GM19395 (cell line): Measurements from ENCODE around the gene MARVELD3.
"Not testable (repeated sequence)": the region's sequence is repeated elsewhere in the genome, so short reads cannot be mapped to it uniquely, and the experiment has no call there.

Experiments used
- ATAC-seq: cut with Tn5 transposase; IDR thresholded peaks from one replicate; pipeline ENCODE4 v1.9.1; 2021; ENCODE audit warnings: mild to moderate bottlenecking, moderate library complexity; ENCODE audit not compliant: unreplicated experiment

MARVELD3 gene

GRCh38 chr16:71669926-71670536 is 44.0 kb downstream of the MARVELD3 start:
- ATAC-seq: no peak

- no peak for ATAC-seq
Observed at GRCh38 chr16:71670537-71670936, 44.6 kb downstream of the MARVELD3 start.

GRCh38 chr16:71671165-71671564 is 45.2 kb downstream of the MARVELD3 start:
- no peak for ATAC-seq

- no peak for ATAC-seq
Observed at GRCh38 chr16:71672125-71672524, 46.1 kb downstream of the MARVELD3 start.

- ATAC-seq: no peak
Observed at GRCh38 chr16:71672803-71673581, 47.0 kb downstream of the MARVELD3 start.

- no peak for ATAC-seq
Observed at GRCh38 chr16:71673582-71673973, 47.6 kb downstream of the MARVELD3 start.

- ATAC-seq: no peak
Observed at GRCh38 chr16:71674229-71674628, 48.2 kb downstream of the MARVELD3 start.

GRCh38 chr16:71675380-71675779 is 49.4 kb downstream of the MARVELD3 start:
- no peak for ATAC-seq

GRCh38 chr16:71676236-71676635 is 50.3 kb downstream of the MARVELD3 start:
- no peak for ATAC-seq

GRCh38 chr16:71681360-71681759 is 55.4 kb downstream of the MARVELD3 start:
- no peak for ATAC-seq

GRCh38 chr16:71684280-71684679 is 58.3 kb downstream of the MARVELD3 start:
- not testable (repeated sequence) for ATAC-seq
